GM18505 (cell line): ENCODE results near the gene CYGB.
"Not testable (repeated sequence)": the region's sequence is repeated elsewhere in the genome, so short reads cannot be mapped to it uniquely, and the experiment has no call there.

ENCODE experiments used
- ATAC-seq: cut with Tn5 transposase; IDR thresholded peaks from one replicate; pipeline ENCODE4 v1.9.1; 2021; ENCODE audit not compliant: unreplicated experiment
- POLR2A ChIP-seq: IDR thresholded peaks from 4 replicates; pipeline ENCODE4 v1.6.1; 2011; ENCODE audit warnings: borderline replicate concordance; ENCODE audit not compliant: insufficient read depth, insufficient read length; ENCODE audit errors: extremely low read depth

The CYGB gene

GRCh38 chr17:76572201-76572910 lies 34.8 kb upstream of the CYGB start:
- TF ChIP-seq POLR2A = no peak
- no peak for ATAC-seq

GRCh38 chr17:76570877-76571471 lies 33.5 kb upstream of the CYGB start:
- no peak for TF ChIP-seq POLR2A
- no peak for ATAC-seq

- TF ChIP-seq POLR2A = no peak
- ATAC-seq = no peak
Measured at GRCh38 chr17:76570457-76570856, 32.9 kb upstream of the CYGB start.

- TF ChIP-seq POLR2A = no peak
- no peak for ATAC-seq
Measured at GRCh38 chr17:76569607-76570279, 32.2 kb upstream of the CYGB start.

- no peak for TF ChIP-seq POLR2A
- ATAC-seq = no peak
Measured at GRCh38 chr17:76568811-76569221, 31.3 kb upstream of the CYGB start.

GRCh38 chr17:76567634-76568432 lies 30.3 kb upstream of the CYGB start:
- peak; percentile 26 for TF ChIP-seq POLR2A
- ATAC-seq = no peak

- TF ChIP-seq POLR2A = no peak
Measured at GRCh38 chr17:76566988-76567431, 29.5 kb upstream of the CYGB start.

GRCh38 chr17:76566613-76566943 lies 29.1 kb upstream of the CYGB start:
- no peak for ATAC-seq
- TF ChIP-seq POLR2A = no peak

More at GRCh38 chr17:76566988-76567431, 29.5 kb upstream of the CYGB start:
- no peak for ATAC-seq

GRCh38 chr17:76565728-76566612 lies 28.5 kb upstream of the CYGB start:
- peak; percentile 9 for TF ChIP-seq POLR2A
- no peak for ATAC-seq

- not testable (repeated sequence) for ATAC-seq
Measured at GRCh38 chr17:76564991-76565727, 27.6 kb upstream of the CYGB start.

GRCh38 chr17:76563359-76563758 lies 25.9 kb upstream of the CYGB start:
- not testable (repeated sequence) for ATAC-seq

- no peak for TF ChIP-seq POLR2A
- no peak for ATAC-seq
Measured at GRCh38 chr17:76562734-76563148, 25.2 kb upstream of the CYGB start.
